B cell (primary cell): ENCODE data around the gene TECTA. TPM values are rescaled to one million over a fixed set of nuclear protein-coding genes. Genes with fewer than 3 reads are reported as not detected.

Source experiments
- ATAC-seq: fragments of 200-7000 bp; cut with Tn5 transposase; one replicate; pipeline ENCODE4 v1.10.0; 2021; ENCODE audit warnings: low read depth, mild to moderate bottlenecking, moderate number of reproducible peaks, moderate library complexity
- CTCF ChIA-PET: fragments of 350-600 bp; sonication (Branson Sonifier 250); formaldehyde crosslinking; loops from one replicate; lab custom pipeline; 2021; ENCODE audit warnings: antibody characterized with exemption, inconsistent platforms; lab: Charles Lee
- POLR2A ChIA-PET: fragments of 350-600 bp; sonication (Branson Sonifier 250); formaldehyde crosslinking; loops from one replicate; lab custom pipeline; 2021; ENCODE audit warnings: antibody characterized with exemption; lab: Charles Lee
- DNase-seq: peaks from one replicate; pipeline ENCODE4 v3.0.0; 2013
- H2AFZ ChIP-seq: 2 replicates; pipeline ENCODE4 v1.6.1; 2012; ENCODE audit warnings: mild to moderate bottlenecking, low read depth, low read length; ENCODE audit not compliant: insufficient read depth, poor library complexity, severe bottlenecking
- H3K27ac ChIP-seq, 2 donors: 1 replicate in 1 of 2; 2 replicates in 1 of 2; pipeline ENCODE4 v1.5.1; 2012 to 2013; ENCODE audit warnings: low read length in 2 of 2, mild to moderate bottlenecking in 2 of 2, moderate library complexity in 1 of 2
- H3K27me3 ChIP-seq, 4 experiments: fragments of 200-600 bp in 1 of 4; sonication (generic) in 1 of 4; replicated peaks in 1 of 4; 1 replicate in 2 of 4; 2 replicates in 2 of 4; pipeline versions ENCODE4 v1.6.1 to v1.7.0; 2013 to 2016; ENCODE audit warnings: low read length in 3 of 4, mild to moderate bottlenecking in 2 of 4, mixed read lengths in 1 of 4, moderate library complexity in 1 of 4; ENCODE audit not compliant: insufficient read depth in 4 of 4, control insufficient read depth in 3 of 4; ENCODE audit errors: control extremely low read depth in 1 of 4
- H3K36me3 ChIP-seq, 2 experiments: replicated peaks in 1 of 2; 1 replicate in 1 of 2; 2 replicates in 1 of 2; pipeline versions ENCODE4 v1.6.1 to v1.7.1; 2013; ENCODE audit warnings: low read length in 1 of 2; ENCODE audit not compliant: insufficient read depth in 2 of 2, control insufficient read depth in 1 of 2; ENCODE audit errors: control extremely low read depth in 1 of 2, extremely low read depth in 1 of 2
- H3K4me1 ChIP-seq, 2 donors: fragments of 200-600 bp in 1 of 2; sonication (generic) in 1 of 2; 1 replicate in 1 of 2; 2 replicates in 1 of 2; pipeline versions ENCODE4 v1.5.1 to v1.6.1; 2013 to 2017; ENCODE audit warnings: low read length in 2 of 2; ENCODE audit not compliant: control insufficient read depth in 2 of 2, insufficient read depth in 2 of 2
- H3K4me2 ChIP-seq: replicated peaks from 2 replicates; pipeline ENCODE3; 2012; ENCODE audit warnings: mild to moderate bottlenecking, low read depth, low read length; ENCODE audit not compliant: poor library complexity, severe bottlenecking
- H3K4me3 ChIP-seq, 5 experiments: fragments of 200-600 bp in 1 of 5; sonication (generic) in 1 of 5; 1 replicate in 3 of 5; 2 replicates in 2 of 5; pipeline versions ENCODE4 v1.5.1 to v1.7.0; 2011 to 2016; ENCODE audit warnings: low read length in 4 of 5, mild to moderate bottlenecking in 4 of 5, low read depth in 2 of 5, control low read depth in 1 of 5, moderate library complexity in 1 of 5; ENCODE audit not compliant: insufficient read depth in 1 of 5; ENCODE audit errors: control extremely low read depth in 1 of 5, extremely low read depth in 1 of 5
- H3K79me2 ChIP-seq: fragments of 200-600 bp; sonication (generic); one replicate; pipeline ENCODE4 v1.6.0; 2016; ENCODE audit warnings: low read length; ENCODE audit not compliant: control insufficient read depth, insufficient read depth
- H3K9ac ChIP-seq: fragments of 200-600 bp; sonication (generic); 2 replicates; pipeline ENCODE4 v1.6.1; 2017; ENCODE audit warnings: mild to moderate bottlenecking, low read length, moderate library complexity
- H3K9me3 ChIP-seq, 3 donors: one replicate each; pipeline versions ENCODE4 v1.6.1 to v1.7.1; 2013; ENCODE audit warnings: low read length in 2 of 3; ENCODE audit not compliant: control insufficient read depth in 2 of 3, insufficient read depth in 1 of 3; ENCODE audit errors: control extremely low read depth in 1 of 3
- H4K20me1 ChIP-seq: 2 replicates; pipeline ENCODE4 v1.6.0; 2012; ENCODE audit warnings: mild to moderate bottlenecking, low read length; ENCODE audit not compliant: insufficient read depth, control insufficient read depth, poor library complexity, severe bottlenecking
- H3K27ac Mint-ChIP-seq: one replicate; pipeline ENCODE4 v1.8.0; 2021; ENCODE audit warnings: mixed read lengths
- H3K27me3 Mint-ChIP-seq: one replicate; pipeline ENCODE4 v1.8.0; 2021; ENCODE audit warnings: mixed read lengths
- H3K4me1 Mint-ChIP-seq: one replicate; pipeline ENCODE4 v1.8.0; 2021; ENCODE audit warnings: mixed read lengths
- H3K4me3 Mint-ChIP-seq: one replicate; pipeline ENCODE4 v1.8.0; 2021; ENCODE audit warnings: mixed read lengths
- H3K9me3 Mint-ChIP-seq: one replicate; pipeline ENCODE4 v1.8.0; 2022; ENCODE audit warnings: mixed read lengths; ENCODE audit not compliant: insufficient read depth
- CTCF ChIP-seq: fragments of 200-600 bp; IDR thresholded peaks from one replicate; pipeline ENCODE4 v1.8.0; 2022; ENCODE audit warnings: antibody characterized with exemption, mild to moderate bottlenecking
- EZH2 ChIP-seq: IDR thresholded peaks from 2 replicates; pipeline ENCODE4 v1.6.1; 2012; ENCODE audit warnings: borderline replicate concordance, low read depth, mild to moderate bottlenecking, moderate library complexity, low read length; ENCODE audit not compliant: insufficient read depth, poor library complexity, severe bottlenecking
- WGBS: methylation state at CpG from one replicate; pipeline ENCODE4 v1.1.5; 2013; ENCODE audit warnings: missing lambda C conversion rate; ENCODE audit not compliant: insufficient coverage; 5-methylcytosine and 5-hydroxymethylcytosine counted together
- intact Hi-C: fragments of 100-400 bp; cut with micrococcal nuclease; formaldehyde crosslinking; loops from one replicate; pipeline ENCODE4 v1.10.0; 2022
- polyA plus RNA-seq: library from polyadenylated mRNA; depleted of rRNA; stranded (reverse); fragments of >200 nt; gene quantifications from 2 replicates; pipeline ENCODE4 v1.2.3, GENCODE V29; 2012
- total RNA-seq, 2 donors: library from RNA; stranded (reverse); fragments of 120-200 nt in 1 of 2; gene quantifications; 1 replicate in 1 of 2; 2 replicates in 1 of 2; pipeline versions ENCODE4 v1.2.3 to v1.2.4, GENCODE V29; 2013 to 2022

Gene TECTA
- total and polyA plus RNA-seq, 2 donors (not counting 1 experiment from before 2014, with no cell fraction given): 0.47 to 0.51 TPM

GRCh38 chr11:121053244-121053643 is 47.8 kb upstream of the TECTA start:
- Mint-ChIP-seq H3K27me3 (no peaks in the 10 kb centered on the region), H3K27ac (no peak overlapping the region), H3K9me3 (no peaks in the 10 kb centered on the region), H3K4me3 (no peak overlapping the region), H3K4me1 (no peaks in the 10 kb centered on the region)
- H3K9ac ChIP-seq: no peak overlapping the region
- TF ChIP-seq CTCF: no peak
- no peak for TF ChIP-seq EZH2
- intact Hi-C loops: no loop called here
- ChIA-PET POLR2A (no interaction called here), CTCF (no interaction called here)
- H3K4me2 ChIP-seq: no peak overlapping the region
- no peak overlapping the region for H3K27ac ChIP-seq
- no peaks in the 10 kb centered on the region for H3K79me2 ChIP-seq
- no peaks in the 10 kb centered on the region for H3K4me1 ChIP-seq
- no peaks in the 10 kb centered on the region for H4K20me1 ChIP-seq
- no peaks in the 10 kb centered on the region for H3K27me3 ChIP-seq
- 100% methylated on average over 2 of the region's 4 CpGs for WGBS
- no peak overlapping the region for H3K4me3 ChIP-seq
- H3K36me3 ChIP-seq: peaks cover 2 to 42% of the 10 kb centered on the region in 2 experiments
- no peak for DNase-seq
- no peak overlapping the region for H2AFZ ChIP-seq
- no peak for ATAC-seq
- no peaks in the 10 kb centered on the region for H3K9me3 ChIP-seq

- TF ChIP-seq CTCF: no peak
- TF ChIP-seq EZH2: no peak
- POLR2A ChIA-PET: no interaction called here
Measured at GRCh38 chr11:121054266-121054665, 46.8 kb upstream of the TECTA start.

More at GRCh38 chr11:121054266-121054665, 46.8 kb upstream of the TECTA start:
- Histone ChIP-seq H3K36me3 (peaks cover 2 to 33% of the 10 kb centered on the region in 2 experiments), H3K27me3 (no peaks in the 10 kb centered on the region), H3K4me3 (no peak overlapping the region), H3K9ac (no peak overlapping the region), H3K4me2 (no peak overlapping the region), H3K9me3 (no peaks in the 10 kb centered on the region), H3K4me1 (no peaks in the 10 kb centered on the region), H3K79me2 (no peaks in the 10 kb centered on the region), H3K27ac (no peak overlapping the region), H4K20me1 (no peaks in the 10 kb centered on the region), H2AFZ (no peak overlapping the region)
- 100% methylated on average over 1 of the region's 2 CpGs for WGBS
- DNase-seq: no peak
- CTCF ChIA-PET: interaction anchor here (1.0 kb wide), 1 partner anchor 10 kb away, joined by 5 read pairs; no protein-coding TSS in a partner anchor
- ATAC-seq: no peak
- intact Hi-C loops: no loop called here
- no peaks in the 10 kb centered on the region for H3K27me3 Mint-ChIP-seq
- H3K4me1 Mint-ChIP-seq: no peaks in the 10 kb centered on the region
- H3K9me3 Mint-ChIP-seq: no peaks in the 10 kb centered on the region
- no peak overlapping the region for H3K27ac Mint-ChIP-seq
- no peak overlapping the region for H3K4me3 Mint-ChIP-seq
